Activated CD4-positive, alpha-beta T cell treated with anti-CD3 and anti-CD28 coated beads for 36 hours (primary cell): ENCODE measurements around the gene TXNRD2. TPM values are rescaled to one million over a fixed set of nuclear protein-coding genes. Genes with fewer than 3 reads are reported as not detected.

ENCODE experiments used
- ATAC-seq: fragments of 200-7000 bp; cut with Tn5 transposase; one replicate; pipeline ENCODE4 v1.10.0; 2021; ENCODE audit warnings: mild to moderate bottlenecking, moderate library complexity
- CTCF ChIA-PET: fragments of 350-600 bp; sonication (Branson Sonifier 250); formaldehyde crosslinking; loops from one replicate; lab custom pipeline; 2021; ENCODE audit warnings: antibody characterized with exemption; lab: Charles Lee
- POLR2A ChIA-PET: fragments of 350-600 bp; sonication (Branson Sonifier 250); formaldehyde crosslinking; loops from one replicate; lab custom pipeline; 2021; ENCODE audit warnings: antibody characterized with exemption, inconsistent platforms; lab: Charles Lee
- DNase-seq: peaks from one replicate; pipeline ENCODE4 v3.0.0-alpha.2; 2020
- H3K27ac Mint-ChIP-seq: one replicate; pipeline ENCODE4 v1.8.0; 2021; ENCODE audit warnings: mixed read lengths
- H3K27me3 Mint-ChIP-seq: one replicate; pipeline ENCODE4 v1.8.0; 2021; ENCODE audit warnings: mixed read lengths
- H3K36me3 Mint-ChIP-seq: one replicate; pipeline ENCODE4 v1.8.0; 2021; ENCODE audit warnings: low read depth, mixed read lengths
- H3K4me1 Mint-ChIP-seq: one replicate; pipeline ENCODE4 v1.8.0; 2021; ENCODE audit warnings: mixed read lengths
- H3K4me3 Mint-ChIP-seq: one replicate; pipeline ENCODE4 v1.8.0; 2021; ENCODE audit warnings: mild to moderate bottlenecking, moderate library complexity, mixed read lengths
- H3K9me3 Mint-ChIP-seq: one replicate; pipeline ENCODE4 v1.8.0; 2021; ENCODE audit warnings: low read depth, mixed read lengths
- intact Hi-C, 2 experiments: fragments of 100-400 bp; cut with DNase I in 1 of 2; cut with micrococcal nuclease in 1 of 2; formaldehyde crosslinking; loops; one replicate each; pipeline versions ENCODE4 v1.14.2 to v1.15.1; 2022 to 2024; cut with DNase I, micrococcal nuclease
- total RNA-seq, 2 experiments: library from RNA; stranded (reverse); gene quantifications; one replicate each; pipeline ENCODE4 v1.2.3, GENCODE V29; 2021

The TXNRD2 gene
- total RNA-seq, 2 experiments from 2014 or later, result 24.1 to 25.3 TPM

DNA sequence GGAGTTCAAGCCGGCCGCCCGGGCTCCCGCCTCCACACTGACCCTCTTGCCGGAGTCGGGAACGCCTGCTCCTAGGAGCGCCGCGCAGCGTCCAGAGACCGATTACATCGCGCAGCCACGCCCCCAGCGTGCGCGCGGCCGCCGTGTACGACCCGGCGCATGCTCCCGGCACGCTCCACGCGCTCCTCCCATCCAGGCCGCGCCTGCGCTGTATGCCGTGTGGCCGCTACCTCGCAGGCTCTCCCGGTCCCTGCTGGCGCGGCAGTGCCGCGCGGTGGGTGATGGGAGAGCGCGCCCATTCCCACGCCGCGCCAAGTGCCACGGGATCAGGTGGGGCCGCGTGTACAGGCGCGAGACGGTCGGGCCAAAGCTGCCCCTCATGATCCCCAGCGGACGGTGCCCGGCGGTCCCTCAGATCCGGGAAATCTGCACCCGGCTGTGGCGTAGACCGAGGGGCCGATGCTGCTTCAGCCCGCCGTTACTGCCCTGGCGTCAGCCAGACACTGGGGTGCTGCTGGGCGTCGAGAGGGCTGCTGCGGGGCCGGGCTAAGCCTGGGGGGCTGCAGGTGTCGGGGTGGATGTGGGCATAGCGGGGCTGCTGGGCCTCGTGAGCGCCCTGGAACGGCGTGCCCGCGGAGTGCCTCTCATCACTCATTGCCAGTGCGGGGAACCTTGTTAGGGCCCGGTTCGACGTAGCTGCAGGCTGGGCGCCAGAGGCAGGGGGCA lies 86.7 kb downstream of the TXNRD2 start, which contains the start of the genes GNB1L and RTL10:
Gene GNB1L, minus strand, starts transcription at position 97 of the 726 bp plus-strand sequence. CDS start 33,519 bp downstream, outside the sequence.
Gene RTL10, minus strand, starts transcription at position 97 of the 726 bp plus-strand sequence. CDS start 2,613 bp downstream, outside the sequence.
- peaks cover 25% of the 10 kb centered on the region for H3K36me3 Mint-ChIP-seq
- H3K9me3 Mint-ChIP-seq, result no peaks in the 10 kb centered on the region
- intact Hi-C loops, result loop anchor here (1.0 to 10.0 kb wide), 14 partner anchors 36 to 710 kb away; partner anchors contain the start of genes CDC45 (in 1 of the 2), COMT (in 1 of the 2), DGCR6L (in 1 of the 2) and DGCR8 (in 1 of the 2)
- DNase-seq (peak; percentile 98), ATAC-seq (peak; percentile 93)
- CTCF ChIA-PET, result interaction anchor here (0.5 to 1.7 kb wide), 7 partner anchors 25 to 124 kb away, joined by 3 to 17 read pairs (median 3); no protein-coding TSS in a partner anchor
- POLR2A ChIA-PET, result interaction anchor here (0.6 to 2.1 kb wide), 8 partner anchors 11 to 99 kb away, joined by 3 to 11 read pairs (median 3); no protein-coding TSS in a partner anchor
- H3K27me3 Mint-ChIP-seq, result no peaks in the 10 kb centered on the region
- peaks cover 51% of the 10 kb centered on the region for H3K4me1 Mint-ChIP-seq
- H3K4me3 Mint-ChIP-seq, result peak within 1 kb of the TSS; percentile 89
- peak within 1 kb of the TSS; percentile 97 for H3K27ac Mint-ChIP-seq

DNA sequence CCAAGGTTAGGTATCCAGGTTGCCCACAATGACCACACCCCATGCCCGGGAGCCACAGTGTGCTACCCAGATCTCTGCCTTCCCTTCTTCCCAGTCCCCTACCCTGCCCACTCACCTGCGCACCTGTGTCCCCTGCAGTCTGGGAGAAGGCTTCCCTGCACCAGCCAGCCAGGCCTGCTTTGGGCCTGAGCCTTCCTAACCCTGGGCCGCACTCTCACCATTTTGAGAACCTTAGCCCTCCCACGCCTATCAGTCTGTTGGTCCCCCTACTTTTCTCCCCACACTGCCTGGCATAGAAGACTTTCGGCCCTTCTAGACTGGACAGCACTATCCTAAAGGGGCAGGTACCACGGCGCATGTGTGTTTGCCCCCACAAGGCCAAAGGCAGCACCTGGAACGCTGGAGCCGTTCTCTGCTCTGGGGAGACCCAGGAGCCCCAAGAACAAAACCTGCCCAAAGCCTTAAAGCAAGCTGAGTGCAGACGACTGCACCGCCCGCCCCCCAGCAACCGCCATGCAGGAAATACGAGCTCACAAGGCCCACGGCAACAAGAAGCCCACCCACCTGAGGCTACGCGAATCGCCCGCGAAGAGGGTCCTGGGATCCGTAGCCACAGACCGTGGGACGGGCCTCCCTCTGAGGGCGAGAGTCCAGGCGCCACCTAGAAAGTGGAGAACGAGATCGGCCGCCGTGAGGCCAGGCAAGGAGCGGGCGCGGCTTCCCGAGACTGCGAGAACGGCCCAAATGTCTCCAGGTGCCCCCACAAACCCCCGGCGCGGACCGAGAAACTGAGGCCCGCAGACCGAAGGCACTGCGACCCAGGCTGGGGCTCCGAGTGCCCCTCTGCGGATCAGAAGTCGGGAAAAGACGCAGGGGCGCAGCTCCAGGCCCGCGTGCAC lies 87.5 kb downstream of the TXNRD2 start:
- Mint-ChIP-seq H3K27me3 (no peaks in the 10 kb centered on the region), H3K4me1 (peaks cover 49% of the 10 kb centered on the region), H3K9me3 (no peaks in the 10 kb centered on the region), H3K27ac (peak overlapping the region; percentile 85), H3K36me3 (peaks cover 28% of the 10 kb centered on the region), H3K4me3 (peak overlapping the region; percentile 89)
- no peak for ATAC-seq
- CTCF ChIA-PET, result interaction anchor here (0.7 to 1.1 kb wide), 3 partner anchors 38 to 86 kb away, joined by 3 read pairs; no protein-coding TSS in a partner anchor
- DNase-seq, result peak; percentile 39
- POLR2A ChIA-PET, result no interaction called here
- intact Hi-C loops, result loop anchor here in 1 of 2 experiments (1.0 to 10.0 kb wide), 8 partner anchors 87 to 709 kb away; partner anchors contain the start of genes COMT, DGCR6L, ESS2 and KLHL22

DNA sequence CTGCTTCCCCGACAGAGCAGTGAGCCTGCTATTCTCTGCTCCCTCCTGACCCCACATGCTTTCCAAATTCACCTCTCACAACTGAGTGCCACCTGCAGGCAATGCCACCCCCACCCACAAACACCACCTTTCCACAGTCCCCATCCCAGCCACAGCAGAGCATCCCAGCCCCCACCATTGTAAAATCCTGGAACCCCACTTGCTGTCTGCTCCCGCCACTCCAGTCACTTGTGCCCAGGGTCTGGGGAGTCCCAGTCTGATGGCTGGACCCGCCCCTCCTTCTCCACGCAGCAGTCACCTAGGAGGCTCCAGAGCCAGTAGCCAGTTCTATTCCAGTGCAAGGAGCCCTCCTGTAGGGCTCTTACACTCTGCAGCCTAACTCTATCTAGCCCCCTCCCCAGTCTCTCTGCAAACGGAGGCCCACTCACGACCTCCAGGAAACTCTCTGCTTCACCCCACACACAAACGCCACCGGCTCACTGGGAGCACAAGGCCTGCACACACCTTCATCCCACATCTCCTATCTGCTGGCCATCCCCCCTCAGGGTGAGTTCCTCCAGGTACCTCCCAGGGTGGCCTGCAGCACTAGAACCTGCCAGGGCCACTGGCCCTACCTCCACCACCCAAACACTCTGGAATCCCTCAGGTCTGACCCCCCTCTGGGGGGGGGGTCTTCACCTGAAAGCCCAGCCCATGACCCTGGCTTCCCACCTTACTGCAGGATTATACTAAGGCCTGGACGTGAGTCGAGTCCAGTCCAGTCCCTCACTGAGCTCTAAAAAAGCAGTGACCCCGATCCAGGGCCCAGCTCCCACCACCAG lies 88.3 kb downstream of the TXNRD2 start:
- peak overlapping the region; percentile 89 for H3K4me3 Mint-ChIP-seq
- intact Hi-C loops, result loop anchor here in 1 of 2 experiments (10.0 kb wide), 3 partner anchors 472 to 708 kb away; partner anchors contain the start of genes DGCR6L, ESS2 and KLHL22
- POLR2A ChIA-PET, result no interaction called here
- ATAC-seq (no peak), DNase-seq (peak; percentile 5)
- no peaks in the 10 kb centered on the region for H3K9me3 Mint-ChIP-seq
- H3K27ac Mint-ChIP-seq, result peak overlapping the region; percentile 85
- peaks cover 47% of the 10 kb centered on the region for H3K4me1 Mint-ChIP-seq
- H3K27me3 Mint-ChIP-seq, result no peaks in the 10 kb centered on the region
- H3K36me3 Mint-ChIP-seq, result peaks cover 33% of the 10 kb centered on the region
- CTCF ChIA-PET, result interaction anchor here (0.7 to 1.1 kb wide), 2 partner anchors 58 to 87 kb away, joined by 3 read pairs; no protein-coding TSS in a partner anchor

DNA sequence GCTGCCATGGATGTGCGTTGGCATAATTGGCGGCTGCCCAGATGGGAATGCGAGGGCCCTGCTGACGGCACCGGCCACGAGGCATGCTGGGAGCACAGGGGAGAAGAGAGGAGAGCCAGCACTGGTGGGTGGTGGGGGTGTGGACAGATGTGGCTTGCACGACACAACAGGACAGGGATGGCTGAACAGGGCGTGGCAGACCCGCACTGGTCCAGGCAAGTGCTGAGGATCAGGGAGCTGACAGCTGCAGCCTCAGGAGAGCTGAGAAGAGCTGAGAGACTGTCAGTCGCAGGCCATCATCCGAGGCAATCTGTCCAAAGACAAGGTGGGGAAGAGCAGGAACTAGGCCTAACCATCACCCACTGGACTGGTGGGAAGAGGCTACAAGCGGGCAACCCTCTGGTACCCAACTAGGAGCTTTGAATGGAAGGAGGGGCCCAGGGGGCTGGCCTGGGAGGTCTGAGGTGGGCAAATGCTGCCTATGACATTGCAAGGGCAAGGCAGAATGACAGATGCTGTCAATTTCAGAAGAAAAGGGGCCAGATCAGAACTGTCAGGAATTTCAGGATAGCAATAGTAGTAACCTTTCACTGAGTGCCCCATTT lies 89.3 kb downstream of the TXNRD2 start:
- Mint-ChIP-seq H3K27me3 (no peaks in the 10 kb centered on the region), H3K27ac (no peak overlapping the region), H3K36me3 (peaks cover 38% of the 10 kb centered on the region), H3K4me1 (peaks cover 40% of the 10 kb centered on the region), H3K9me3 (no peaks in the 10 kb centered on the region), H3K4me3 (peak overlapping the region; percentile 89)
- POLR2A ChIA-PET, result no interaction called here
- CTCF ChIA-PET, result interaction anchor here (1.2 kb wide), 1 partner anchor 10 kb away, joined by 6 read pairs; no protein-coding TSS in a partner anchor
- intact Hi-C loops, result loop anchor here in 1 of 2 experiments (10.0 kb wide), 3 partner anchors 473 to 707 kb away; partner anchors contain the start of genes DGCR6L, ESS2 and KLHL22
- no peak for ATAC-seq
- peak; percentile 3 for DNase-seq

DNA sequence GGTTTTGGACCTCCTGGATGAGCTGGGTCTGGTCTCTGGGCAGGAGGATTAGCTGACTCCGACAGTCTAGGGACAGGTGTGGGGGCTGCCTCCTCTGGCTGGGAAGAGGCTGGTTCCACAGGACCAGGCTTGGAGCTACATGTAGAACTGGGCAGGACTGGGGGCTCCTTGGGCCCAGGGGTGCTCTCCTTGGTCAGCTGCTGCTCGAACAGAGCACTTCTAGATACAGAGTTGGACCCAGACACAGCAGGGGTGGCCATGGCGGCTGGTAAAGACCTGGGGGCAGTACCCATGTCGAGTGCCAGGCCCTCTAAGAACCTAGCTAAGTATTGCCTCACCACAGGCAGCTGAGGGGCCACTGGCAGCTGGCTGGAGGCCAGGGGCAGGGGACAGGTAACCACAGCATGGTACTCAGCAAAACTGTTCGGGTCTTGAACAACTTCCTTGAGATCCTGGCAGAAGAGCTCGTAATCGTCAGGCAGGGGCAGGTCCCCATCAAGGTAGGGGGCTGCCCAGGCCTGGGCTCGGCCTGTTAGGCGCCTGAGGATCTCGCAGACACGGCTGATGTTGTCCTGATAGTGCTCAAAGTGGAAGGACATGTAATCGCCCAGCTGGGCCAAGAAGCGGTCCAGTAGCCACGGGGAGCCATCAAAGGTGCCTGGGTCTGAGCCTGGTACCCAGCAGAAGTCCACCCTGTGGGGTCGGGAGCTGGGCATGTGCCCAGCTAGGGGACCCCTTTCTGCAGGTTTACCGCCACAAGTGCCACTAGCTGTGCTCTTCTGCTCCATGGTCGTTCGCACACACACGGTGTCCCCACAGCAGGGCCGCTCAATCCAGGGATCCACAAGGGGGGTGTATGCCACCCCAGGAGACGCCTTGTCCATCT lies 90.1 kb downstream of the TXNRD2 start:
- no peak for DNase-seq
- Mint-ChIP-seq H3K27me3 (no peaks in the 10 kb centered on the region), H3K4me3 (no peak overlapping the region), H3K36me3 (peaks cover 41% of the 10 kb centered on the region), H3K9me3 (no peaks in the 10 kb centered on the region), H3K27ac (peak overlapping the region; percentile 31), H3K4me1 (peaks cover 33% of the 10 kb centered on the region)
- intact Hi-C loops, result loop anchor here in 1 of 2 experiments (10.0 kb wide), 3 partner anchors 473 to 707 kb away; partner anchors contain the start of genes DGCR6L, ESS2 and KLHL22
- ChIA-PET CTCF (interaction anchor here (1.2 kb wide), 1 partner anchor 9 kb away, joined by 6 read pairs; no protein-coding TSS in a partner anchor), POLR2A (no interaction called here)
- ATAC-seq, result no peak

DNA sequence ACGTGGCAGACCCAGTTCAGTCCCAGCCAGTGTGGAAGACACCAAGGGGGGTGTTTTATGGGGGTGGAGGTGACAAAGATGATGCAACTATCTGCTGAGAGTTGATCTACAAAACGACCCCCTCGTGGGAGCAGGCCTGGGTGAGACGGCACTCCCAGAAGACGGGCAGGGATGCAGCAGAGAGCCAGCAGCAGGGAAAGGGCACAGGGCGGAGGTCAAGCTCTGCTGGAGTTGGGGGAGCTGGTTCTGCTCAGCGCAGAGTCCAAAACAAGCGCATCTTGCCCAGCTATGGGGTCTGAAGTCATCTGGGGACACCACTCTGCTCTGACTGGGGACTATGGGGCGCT lies 90.9 kb downstream of the TXNRD2 start:
- H3K4me1 Mint-ChIP-seq, result peaks cover 30% of the 10 kb centered on the region
- POLR2A ChIA-PET, result no interaction called here
- H3K27ac Mint-ChIP-seq, result peak overlapping the region; percentile 72
- no peaks in the 10 kb centered on the region for H3K9me3 Mint-ChIP-seq
- CTCF ChIA-PET, result interaction anchor here (0.5 kb wide), 1 partner anchor 154 kb away, joined by 3 read pairs; no protein-coding TSS in a partner anchor
- H3K4me3 Mint-ChIP-seq, result no peak overlapping the region
- no peak for DNase-seq
- H3K27me3 Mint-ChIP-seq, result no peaks in the 10 kb centered on the region
- H3K36me3 Mint-ChIP-seq, result peaks cover 38% of the 10 kb centered on the region
- ATAC-seq, result no peak
- intact Hi-C loops, result loop anchor here in 1 of 2 experiments (10.0 kb wide), 3 partner anchors 474 to 706 kb away; partner anchors contain the start of genes DGCR6L, ESS2 and KLHL22

DNA sequence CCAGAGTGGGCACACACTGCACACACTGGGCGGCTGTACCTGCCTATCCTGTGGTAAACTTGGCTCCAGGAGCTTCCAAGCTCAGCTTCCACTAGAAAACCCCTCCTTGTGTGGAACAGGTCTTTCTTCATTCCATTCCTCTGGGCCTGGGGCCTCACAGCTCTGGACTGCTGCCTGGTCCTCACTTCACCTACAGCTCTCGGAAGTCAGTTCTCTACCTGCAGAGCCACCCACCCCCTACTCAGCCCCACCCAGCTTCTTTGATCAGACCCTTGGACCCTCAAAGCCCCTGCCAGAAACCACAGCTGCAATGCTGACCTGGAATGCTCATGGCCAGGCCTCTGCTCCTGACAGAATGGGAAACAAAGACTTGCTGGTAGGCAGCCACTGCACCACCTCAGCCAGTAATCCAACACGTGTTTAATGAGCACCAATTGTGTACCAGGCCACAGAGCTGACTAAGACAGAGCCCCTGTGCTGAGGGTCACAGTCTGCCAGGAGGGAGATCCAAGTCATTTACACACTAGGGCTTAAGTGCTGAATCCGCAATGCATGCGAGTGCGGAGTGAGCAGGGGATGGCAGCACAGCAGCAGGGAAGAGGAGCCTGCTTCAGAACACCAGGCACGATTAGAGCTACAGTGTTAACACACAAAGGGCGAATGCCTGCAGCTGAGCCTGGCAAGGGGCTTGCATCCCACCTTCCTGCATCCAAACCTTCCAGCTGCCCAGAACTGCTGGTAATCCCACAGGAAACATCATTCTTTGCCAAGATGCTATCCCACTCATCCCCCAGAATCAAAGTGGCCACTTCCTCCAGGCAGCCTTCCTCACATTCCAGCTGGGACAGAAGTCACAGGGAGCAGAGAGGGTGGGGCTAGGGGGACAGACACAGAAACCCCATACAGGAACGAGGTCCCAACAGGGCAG lies 91.5 kb downstream of the TXNRD2 start:
- intact Hi-C loops, result loop anchor here (2.0 to 10.0 kb wide), 4 partner anchors 21 to 705 kb away; partner anchors contain the start of genes DGCR6L (in 1 of the 2), ESS2 (in 1 of the 2) and KLHL22 (in 1 of the 2)

More for the DNA sequence above, 91.5 kb downstream of the TXNRD2 start:
- peaks cover 35% of the 10 kb centered on the region for H3K4me1 Mint-ChIP-seq
- H3K27ac Mint-ChIP-seq, result peak overlapping the region; percentile 72
- H3K27me3 Mint-ChIP-seq, result no peaks in the 10 kb centered on the region
- H3K4me3 Mint-ChIP-seq, result no peak overlapping the region
- ChIA-PET CTCF (interaction anchor here (0.5 kb wide), 1 partner anchor 154 kb away, joined by 3 read pairs; no protein-coding TSS in a partner anchor), POLR2A (interaction anchor here (0.6 kb wide), 1 partner anchor 15 kb away, joined by 3 read pairs; no protein-coding TSS in a partner anchor)
- DNase-seq, result no peak
- H3K9me3 Mint-ChIP-seq, result no peaks in the 10 kb centered on the region
- H3K36me3 Mint-ChIP-seq, result peaks cover 36% of the 10 kb centered on the region
- no peak for ATAC-seq
